Embryonic facial prominence (tissue), 1 donor: ENCODE results near the gene KIF16B.

ENCODE experiments used
- DNase-seq: peaks from one replicate; pipeline ENCODE4 v3.0.0-alpha.2; 2016; ENCODE audit errors: extremely low spot score

Gene KIF16B

DNA sequence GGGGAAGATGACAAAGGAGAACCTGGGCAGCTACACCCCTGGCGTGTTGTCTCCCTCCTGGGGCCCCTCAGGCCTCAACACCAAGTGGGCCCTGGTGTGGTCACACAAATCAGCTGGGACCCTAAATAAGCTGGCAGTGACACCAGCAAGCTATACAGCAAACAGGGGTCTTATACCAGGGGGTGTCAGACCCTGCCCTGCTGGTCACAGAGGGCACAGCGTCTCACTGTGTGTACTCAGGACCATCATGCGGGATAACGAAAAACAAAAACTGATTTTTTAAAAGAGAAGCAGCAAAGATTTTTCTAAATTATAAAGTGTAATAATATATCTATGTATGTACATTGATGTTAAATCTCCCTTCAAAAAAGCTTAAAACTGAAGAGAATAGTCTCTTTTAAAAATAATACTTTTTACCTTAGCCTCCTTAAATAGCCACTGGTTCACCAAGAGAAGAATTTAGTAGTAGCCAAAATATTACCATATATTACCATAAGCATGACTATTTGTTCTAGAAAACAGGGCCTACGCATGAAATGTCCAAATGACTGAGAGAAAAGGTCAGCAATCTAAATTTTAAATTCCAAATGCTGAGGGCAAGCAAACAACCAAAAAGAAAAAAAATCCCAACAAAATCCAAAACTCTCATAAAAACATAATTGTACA, 220.4 kb downstream of the KIF16B start:
- DNase-seq, result no peak

DNA sequence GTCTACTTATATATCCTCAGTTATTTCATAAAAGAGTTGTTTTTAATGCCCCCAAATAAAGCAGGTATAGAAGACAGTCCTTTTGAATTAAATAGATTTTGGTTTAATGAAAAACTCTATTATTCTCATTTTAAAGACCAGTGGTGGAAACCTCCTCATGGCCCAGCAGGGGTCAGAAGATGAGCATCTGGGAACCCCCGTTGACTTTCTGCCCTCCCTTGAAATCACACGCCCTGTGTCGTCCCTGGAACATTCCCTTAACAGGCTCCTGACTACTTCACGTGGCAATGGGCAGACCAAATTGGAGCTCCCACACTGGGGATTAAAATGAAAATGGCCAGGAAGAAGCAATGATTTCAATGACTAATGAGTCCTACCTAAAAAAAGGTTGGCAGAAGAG, 220.9 kb downstream of the KIF16B start:
- no peak for DNase-seq

DNA sequence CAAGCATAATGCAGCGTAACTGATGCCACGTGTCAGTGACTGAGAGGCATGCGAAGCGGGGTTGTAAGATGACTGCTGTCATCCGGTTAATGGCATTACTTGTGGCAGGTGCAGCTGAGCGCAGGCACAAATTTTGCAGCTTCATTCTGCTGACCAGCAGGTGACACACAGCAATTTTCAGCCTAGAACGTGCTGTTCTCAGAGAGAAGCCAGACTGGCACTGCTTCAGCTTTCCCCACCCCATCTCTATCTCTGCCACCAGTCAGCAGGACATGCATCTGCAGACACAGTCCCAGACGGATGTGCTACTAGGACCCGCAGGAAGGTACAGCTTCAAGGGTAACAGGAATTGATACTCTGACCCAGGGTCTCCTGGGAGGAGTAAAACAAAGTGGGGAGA, 221.8 kb downstream of the KIF16B start:
- DNase-seq, result no peak

DNA sequence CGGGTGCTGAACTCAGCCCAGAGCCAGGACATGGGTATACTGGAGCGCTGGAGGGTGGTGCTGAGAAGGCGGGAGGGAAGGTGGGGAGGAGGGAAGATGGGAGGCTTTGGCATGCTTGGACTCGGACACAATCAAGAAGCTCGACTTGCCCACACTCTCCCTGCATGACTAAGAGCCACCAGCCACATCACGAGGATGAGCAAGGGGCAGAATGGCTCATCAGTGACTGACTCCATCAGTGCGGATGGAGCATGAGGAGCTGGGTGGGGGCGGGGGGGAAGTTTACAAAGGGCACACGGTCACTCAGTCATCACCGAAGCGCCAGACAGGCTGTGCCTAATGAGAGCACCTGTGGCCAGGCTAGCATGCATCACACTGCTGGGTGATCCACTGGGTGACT, 222.8 kb downstream of the KIF16B start:
- DNase-seq, result no peak

DNA sequence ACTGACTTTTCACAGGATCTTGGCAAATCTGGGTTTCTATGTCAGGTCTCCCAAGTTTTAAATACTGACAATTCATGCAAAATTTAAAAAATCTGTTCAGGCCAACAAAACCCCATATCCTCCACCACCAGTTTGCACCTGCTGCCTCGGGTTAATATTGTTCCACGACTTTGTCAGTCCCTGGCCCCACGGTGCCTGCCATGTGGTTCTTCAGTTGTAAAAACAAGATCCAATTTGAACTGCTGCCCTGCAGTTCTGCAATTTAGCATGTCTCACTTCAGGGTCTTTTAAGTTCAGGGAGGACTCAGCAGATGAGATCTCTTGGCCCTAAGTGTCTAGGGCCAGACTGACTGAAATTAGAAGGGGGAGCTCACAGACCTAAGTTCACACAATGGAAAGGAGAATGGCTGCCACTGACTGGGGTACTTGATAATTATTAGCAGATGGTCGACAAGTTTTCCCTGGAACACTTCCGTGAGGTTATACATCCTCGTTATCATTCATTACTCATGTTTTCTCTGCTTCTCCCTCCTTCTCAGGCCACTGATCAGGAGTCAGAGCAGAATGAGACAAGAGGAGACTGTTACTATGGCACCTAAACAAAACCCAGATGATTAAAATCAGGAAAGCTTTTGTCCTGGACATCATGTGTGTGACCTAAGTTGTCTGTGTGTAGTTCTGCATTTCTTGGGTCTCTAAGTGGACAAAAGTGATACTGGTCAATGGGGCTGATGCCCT, 223.6 kb downstream of the KIF16B start:
- DNase-seq, result peak; percentile 8

DNA sequence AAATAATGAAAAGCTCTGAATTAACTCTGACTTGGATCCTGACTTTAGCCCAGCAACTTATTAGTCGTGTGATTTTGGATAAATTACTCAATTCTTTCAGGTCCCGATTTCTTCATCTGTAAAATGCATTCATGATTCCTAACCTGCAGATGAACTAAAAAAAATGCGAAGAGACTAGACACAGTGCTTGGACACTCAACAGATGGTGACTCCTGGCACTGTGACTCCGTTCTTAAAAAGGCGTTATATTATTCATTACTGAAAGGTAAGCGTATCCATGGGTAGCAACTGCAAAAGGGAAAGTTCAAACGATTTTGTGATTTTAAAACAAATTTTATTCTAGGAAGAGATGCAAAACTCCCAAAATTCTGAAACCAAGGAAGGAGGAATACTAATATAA, 226.3 kb downstream of the KIF16B start:
- DNase-seq, result no peak

DNA sequence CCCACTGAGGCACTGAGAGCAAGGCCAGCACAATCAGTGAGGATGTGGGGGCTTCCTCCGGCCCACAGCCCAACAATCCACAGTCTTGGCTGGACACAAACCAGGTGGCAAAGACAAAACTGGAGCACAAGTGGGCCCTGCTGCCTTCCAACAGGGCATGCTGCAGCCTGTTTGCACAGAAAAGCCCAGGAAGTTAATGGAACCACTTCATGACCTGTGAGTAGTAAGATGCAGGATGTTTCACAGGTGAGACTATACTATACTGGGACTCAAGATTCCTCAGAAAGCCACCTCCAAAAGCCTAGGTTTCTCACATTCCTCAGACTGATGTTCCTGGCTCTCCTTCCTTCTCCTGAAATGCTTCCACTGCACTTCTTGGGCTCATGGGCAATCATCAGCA, 235.5 kb downstream of the KIF16B start:
- no peak for DNase-seq

DNA sequence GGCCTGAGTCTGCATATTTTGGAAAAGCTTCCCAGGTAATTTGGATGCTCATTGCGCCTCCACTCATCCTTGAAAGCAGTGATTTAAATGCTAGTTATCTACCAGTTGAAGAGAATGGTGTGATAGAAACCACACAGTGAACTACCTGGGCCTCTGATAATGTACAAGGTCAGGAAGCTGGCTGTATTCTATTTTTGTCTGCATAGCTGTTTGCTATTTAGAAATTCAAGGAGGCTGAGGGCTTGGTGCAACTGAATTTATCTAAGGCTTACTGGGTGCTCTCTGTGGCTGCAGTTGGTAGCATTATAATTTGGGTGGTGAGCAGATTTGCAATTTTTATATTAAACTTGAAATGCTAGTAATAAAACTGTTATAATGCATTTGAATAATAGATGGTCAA, 245.6 kb downstream of the KIF16B start:
- DNase-seq, result no peak

DNA sequence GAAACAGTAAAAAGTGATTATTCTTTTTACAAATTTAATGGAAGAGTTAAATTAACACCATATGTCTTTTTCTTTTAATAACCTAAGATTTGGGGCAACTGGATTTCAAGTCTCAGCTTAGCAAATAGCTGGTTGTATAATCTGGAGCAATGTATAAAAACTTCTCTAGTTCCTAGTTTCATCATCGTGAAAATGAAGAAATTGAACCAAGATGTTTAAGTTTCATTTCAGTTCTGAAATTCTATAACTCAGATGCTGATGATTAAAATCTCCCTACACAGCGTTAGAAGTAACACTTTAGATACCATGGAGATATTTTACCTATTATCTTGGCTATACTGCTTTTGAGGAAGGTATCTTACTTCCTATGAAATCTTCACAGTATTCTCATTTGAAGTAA, 252.0 kb downstream of the KIF16B start:
- no peak for DNase-seq

DNA sequence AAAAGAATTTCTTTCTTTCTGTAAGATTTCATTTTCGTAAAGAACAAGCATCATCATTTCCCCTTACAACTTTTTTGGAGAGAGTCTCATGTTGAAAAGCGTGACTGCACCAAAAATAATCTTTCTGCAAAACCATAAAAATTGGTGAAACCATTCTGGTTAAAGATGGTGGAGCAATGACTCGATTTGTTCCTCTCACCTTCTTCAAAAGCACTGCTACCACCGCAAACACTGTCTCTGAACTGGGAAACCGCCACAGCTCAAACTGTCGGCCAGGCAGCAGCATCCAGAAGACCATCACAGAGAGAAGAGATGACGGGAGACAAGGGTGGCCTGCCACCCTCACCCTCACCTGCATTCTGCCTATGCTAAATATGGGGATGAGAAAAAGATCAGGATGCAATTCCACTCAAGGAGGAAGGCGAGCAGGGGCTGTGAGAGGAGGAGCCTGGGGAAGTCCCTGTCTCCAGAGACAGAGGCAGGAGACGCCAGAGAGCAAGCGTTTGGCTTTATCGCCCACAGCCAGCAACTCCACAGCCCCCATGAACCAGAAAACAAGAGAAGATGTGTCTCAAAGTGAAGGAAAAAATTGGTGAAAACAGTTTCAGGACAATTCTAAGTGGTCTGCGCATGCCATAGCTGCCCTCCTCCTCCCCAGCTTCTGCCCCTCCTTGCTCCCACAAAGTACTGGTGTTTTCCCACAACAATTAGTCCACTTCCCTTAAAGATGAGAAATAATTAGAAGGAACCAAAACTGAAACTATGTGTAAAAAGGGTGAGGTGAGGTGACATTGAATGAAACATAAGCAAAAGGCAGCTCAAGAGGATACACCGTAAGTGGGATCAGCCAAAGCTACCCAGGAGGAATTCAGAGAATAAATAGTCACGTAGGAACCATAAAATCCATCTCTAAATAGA, 255.5 kb downstream of the KIF16B start:
- no peak for DNase-seq

DNA sequence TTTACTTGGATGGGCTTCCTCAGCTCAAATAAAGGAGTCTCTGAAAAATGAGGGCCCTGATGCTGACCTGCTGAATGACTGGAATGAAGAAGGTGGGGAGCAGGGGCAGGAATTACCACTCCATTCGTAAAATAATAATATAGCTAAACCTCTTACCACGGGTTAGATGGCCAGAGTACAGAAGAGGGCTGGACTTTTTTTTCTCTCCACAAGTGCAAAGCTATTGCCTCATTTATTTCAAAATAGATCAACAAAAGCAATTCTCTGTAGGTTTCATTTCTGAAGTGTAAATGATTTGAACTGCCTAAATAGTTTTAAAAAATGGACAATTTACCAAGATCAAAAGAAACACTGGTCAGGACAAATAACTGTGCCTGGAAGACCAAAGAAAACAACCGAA, 256.7 kb downstream of the KIF16B start:
- DNase-seq, result no peak

DNA sequence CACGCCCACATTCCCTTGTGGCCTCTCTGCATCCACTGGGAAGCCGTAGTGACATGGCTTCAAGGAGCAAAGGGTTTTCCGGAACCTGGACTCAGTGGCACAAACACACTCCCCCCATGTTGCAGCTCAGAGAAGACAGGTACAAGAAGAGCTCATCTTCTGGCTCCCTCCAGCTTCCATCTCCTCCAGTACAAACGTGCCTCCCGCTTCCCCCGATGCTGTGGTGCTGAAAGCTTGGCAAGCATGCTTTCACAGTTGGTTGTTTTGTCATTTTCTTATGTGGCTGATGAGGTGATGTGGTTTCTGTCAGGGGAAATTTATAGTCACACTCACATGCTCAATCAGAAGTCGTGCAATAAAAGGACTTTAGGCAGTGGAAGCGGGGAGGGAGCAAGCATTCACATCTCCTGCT, 258.5 kb downstream of the KIF16B start:
- DNase-seq, result no peak

DNA sequence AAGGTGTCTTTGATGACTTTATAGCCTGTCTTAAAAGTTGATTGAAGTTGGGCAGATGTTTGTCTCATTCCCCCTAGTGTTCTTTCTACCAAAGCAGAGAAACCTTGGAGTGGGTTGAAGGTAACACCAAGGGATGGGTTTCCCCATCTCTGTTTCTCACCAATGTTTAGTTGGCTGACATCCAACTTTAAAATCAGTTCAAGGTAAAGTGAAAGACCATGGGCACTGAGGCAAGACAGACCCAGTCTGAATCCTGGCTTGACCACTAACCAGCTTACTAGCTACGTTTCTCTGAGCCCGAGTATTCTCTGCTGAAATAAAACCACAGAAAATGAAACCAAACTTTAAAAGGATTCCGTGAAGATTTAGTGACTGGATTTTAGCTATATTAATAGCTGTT, 258.9 kb downstream of the KIF16B start:
- no peak for DNase-seq

DNA sequence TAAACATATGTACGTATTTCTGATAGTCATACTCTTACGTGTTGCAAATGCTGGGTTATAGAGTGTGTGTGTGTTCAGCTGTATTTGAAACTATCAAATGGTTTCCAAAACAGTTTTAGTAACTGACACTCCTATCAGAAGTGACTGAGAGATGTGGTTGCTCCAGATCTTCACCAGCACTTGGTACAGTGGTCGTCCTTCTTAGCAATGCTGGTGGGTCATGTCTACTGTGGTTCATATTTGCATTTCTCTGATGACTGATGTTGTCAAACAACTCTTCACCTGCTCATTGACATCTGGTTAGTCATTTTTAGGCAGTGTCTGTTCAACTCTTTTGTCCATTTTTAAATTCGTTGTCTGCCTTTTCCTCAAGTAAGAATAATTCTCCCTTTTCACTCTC, 259.3 kb downstream of the KIF16B start:
- no peak for DNase-seq

DNA sequence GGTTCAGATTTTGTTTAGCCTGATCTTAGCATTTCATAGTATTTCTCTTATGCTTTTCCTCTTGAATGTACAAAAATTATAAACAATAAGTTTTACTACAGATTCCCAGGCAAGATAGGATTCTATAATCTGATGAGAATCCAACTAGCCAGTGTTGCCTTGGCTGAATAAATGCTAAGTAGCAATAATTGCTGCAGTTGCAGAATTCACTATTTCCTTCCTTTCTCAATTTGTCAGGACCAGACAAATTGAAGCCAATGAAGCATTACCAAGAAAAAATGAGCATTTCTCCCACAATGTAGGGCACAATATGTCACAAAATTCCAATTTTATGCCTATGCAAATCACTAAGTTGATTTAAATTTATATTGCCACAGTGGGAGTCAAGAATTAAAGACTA, 260.2 kb downstream of the KIF16B start:
- no peak for DNase-seq

DNA sequence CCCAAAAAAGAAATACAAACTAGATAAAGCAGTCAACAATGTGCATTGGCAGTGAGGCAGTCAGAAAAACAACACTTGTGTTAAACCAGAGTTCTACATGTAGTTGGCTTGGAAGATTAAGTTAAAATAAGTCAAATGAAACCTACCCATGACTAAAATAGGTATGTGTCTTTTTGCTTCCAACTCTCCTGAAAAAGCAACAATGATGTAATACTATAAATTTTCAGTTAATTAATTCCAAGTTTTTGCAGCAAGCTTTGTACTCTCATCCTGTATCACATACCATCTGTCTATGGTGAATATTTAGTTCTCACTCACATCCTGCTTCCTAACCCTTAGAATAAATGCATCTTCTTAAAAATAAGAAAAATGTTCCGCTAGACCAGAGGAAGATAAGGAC, 261.5 kb downstream of the KIF16B start:
- DNase-seq, result no peak

DNA sequence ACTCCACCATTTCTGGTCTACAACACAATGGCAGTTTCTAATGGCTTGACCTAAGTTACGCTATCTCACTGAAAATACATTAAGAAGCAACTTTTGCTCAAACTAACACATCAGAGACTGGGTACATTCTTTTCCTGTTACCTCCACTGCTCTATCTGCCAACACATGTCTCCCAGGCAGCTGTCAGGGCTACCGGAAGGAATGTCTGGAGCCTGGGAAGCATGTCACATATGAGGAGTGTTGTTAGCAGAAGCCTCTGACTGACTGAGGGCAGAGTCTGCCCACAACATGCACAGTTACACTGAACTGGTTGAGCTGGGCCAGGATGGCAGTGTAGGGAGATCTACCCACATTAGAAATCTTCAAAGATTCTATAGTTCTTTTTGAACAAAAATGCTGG, 264.5 kb downstream of the KIF16B start:
- DNase-seq, result no peak

DNA sequence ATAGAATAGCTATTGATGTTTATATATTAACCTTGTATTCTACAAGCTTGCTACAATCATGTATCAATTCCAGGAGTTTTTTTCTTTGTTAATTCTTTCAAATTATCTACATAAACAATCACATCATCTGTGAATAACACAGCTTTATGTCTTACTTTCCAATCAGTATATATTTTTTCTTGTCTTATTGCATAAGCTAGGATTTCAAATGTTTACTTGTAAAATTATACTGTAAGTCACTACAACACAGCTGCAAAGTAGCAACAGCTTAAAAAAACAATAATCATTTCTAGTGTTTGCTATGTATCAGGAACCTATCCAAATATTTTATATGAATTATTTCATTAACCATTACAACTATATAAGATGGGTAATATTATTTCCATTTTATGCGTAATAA, 270.4 kb downstream of the KIF16B start:
- DNase-seq, result no peak

DNA sequence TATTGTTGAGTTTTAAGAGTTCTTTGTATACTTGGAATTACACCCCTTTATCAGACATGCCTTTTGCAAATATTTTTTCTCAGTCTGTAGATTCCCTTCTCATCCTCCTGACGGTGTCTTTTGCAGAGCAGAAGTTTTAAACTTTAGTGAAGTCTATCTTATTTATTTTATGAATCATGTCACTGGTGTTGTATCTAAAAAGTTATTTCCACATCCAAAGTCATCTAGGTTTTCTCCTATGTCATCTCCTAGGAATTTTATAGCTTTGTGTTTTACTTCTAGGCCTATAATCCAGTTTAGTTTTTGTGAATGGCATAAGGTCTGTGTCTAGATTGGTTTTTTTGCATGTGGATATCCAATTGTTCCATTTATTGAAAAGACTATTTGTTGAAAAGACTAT, 271.3 kb downstream of the KIF16B start:
- no peak for DNase-seq

DNA sequence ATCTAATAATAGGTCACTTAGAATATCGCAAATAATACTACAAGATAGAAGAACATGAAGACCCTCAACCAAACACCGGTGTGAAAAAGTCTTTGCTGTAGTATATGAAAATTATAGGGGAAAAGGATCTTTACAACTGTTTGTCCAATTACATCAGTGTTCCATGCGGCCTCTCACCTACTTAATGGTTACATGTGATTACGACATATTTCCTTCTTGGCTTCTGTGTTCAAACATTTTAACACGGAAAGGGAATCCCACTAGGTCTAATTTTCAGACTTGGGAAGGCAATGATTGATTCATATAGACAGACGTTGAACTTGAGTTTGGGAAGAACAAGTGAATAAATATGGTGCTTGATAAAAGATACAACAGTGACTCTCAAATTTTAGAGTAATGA, 273.4 kb downstream of the KIF16B start:
- no peak for DNase-seq

DNA sequence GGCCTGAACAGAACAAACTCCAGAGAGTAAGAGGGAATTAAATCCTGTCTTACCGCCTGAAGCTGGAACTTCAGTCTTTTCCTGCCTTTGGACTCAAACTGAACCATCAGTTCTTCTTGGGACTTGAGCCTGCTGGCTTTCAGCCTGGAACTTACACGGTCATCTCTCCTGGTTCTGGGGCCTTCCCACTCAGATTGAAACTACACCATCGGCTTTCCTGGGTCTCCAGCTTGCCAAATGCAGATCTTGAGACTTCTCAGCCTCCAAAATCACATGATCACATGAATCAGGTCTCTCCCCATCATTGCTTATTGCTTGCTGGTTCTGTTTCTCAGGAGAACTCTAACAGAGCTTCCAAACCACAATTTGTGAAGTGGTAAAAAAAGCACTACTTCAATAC, 276.3 kb downstream of the KIF16B start:
- DNase-seq, result no peak

DNA sequence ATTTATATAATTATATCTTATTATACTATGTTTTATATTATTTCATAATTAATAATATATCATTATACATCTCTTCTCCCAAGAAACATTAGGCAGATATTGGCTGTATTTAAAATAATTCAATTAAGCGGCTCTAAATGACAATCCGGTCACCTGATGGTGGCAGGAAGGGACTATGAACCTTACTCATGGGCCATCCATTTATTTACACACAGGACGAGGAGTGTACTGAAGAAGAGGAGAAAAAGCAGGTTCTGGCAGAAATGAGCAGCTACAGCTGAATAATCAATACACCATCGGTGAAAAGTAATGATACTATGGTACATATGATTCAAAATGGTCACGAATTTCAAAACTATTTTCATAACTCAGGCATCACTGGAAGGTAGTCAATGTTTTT, 277.7 kb downstream of the KIF16B start:
- DNase-seq, result no peak

DNA sequence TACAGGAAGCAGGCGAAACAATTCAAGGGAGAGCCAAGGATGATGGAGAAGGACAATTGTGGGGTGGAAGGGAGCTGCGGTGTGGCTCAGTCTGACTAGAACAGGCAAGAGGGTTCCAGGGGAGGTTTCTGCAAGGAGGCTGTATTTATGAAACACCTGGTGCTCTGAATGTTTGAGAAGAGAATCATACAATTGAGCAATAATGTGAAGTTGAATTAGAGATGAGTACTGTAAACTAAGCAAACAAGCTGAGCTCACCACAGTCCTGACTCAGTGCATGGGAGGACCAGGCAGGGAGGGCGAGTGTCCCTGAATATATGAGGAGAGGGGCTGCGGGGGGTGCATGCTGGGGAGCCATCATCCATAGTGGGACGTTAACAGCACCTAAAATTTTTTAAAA, 279.7 kb downstream of the KIF16B start:
- DNase-seq, result no peak
